Mucosa of rectum (tissue), 2 donors: ENCODE results near the gene CDH22.

ENCODE experiments used
- H3K27ac ChIP-seq, 2 donors: one replicate each; pipeline ENCODE4 v1.7.0; 2013; ENCODE audit warnings: inconsistent platforms in 2 of 2, low read depth in 2 of 2, low read length in 2 of 2
- H3K27me3 ChIP-seq, 2 donors: one replicate each; pipeline ENCODE4 v1.7.0; 2013; ENCODE audit warnings: low read length in 2 of 2; ENCODE audit not compliant: control insufficient read depth in 2 of 2, insufficient read depth in 2 of 2
- H3K36me3 ChIP-seq, 2 donors: one replicate each; pipeline ENCODE4 v1.7.0; 2013; ENCODE audit warnings: low read length in 2 of 2; ENCODE audit not compliant: control insufficient read depth in 2 of 2, insufficient read depth in 2 of 2
- H3K4me1 ChIP-seq, 2 donors: one replicate each; pipeline ENCODE4 v1.7.0; 2013; ENCODE audit warnings: low read length in 2 of 2, mild to moderate bottlenecking in 1 of 2; ENCODE audit not compliant: control insufficient read depth in 2 of 2, insufficient read depth in 2 of 2
- H3K4me3 ChIP-seq, 2 donors: one replicate each; pipeline ENCODE4 v1.7.0; 2013; ENCODE audit warnings: low read length in 2 of 2
- H3K9ac ChIP-seq, 2 donors: one replicate each; pipeline ENCODE4 v1.7.0; 2013; ENCODE audit warnings: low read length in 2 of 2, low read depth in 1 of 2, mild to moderate bottlenecking in 1 of 2
- H3K9me3 ChIP-seq, 2 donors: one replicate each; pipeline ENCODE4 v1.7.0; 2013; ENCODE audit warnings: low read length in 2 of 2; ENCODE audit not compliant: control insufficient read depth in 2 of 2
- donor health status: healthy.
- donor health status: Normal muscosa, but diverticular disease.

Gene CDH22

DNA sequence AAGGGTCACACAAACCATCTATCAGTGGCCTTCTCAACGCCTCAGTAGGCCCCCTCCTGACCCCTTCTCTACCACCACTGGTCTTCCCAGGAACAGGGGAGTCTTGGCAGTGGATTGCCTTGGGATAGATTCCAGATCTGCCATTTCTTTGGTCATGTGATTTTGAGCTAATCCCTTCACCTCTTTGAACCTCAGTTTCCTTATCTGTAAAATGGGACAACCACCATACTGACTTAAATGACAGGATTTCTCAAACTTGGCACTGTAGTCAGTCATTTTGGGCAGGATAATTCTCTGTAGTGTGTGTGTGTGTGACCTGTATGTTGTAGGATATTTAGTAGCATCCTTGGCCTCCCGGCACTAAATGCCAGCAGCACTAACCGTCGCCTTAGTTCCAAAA is 89.1 kb downstream of the CDH22 start:
- H3K4me3 ChIP-seq, result no peak overlapping the region
- no peak overlapping the region for H3K27ac ChIP-seq
- no peaks in the 10 kb centered on the region for H3K4me1 ChIP-seq
- peaks cover 0 to 7% of the 10 kb centered on the region in 2 donors for H3K27me3 ChIP-seq
- no peaks in the 10 kb centered on the region for H3K9me3 ChIP-seq
- no peak overlapping the region for H3K9ac ChIP-seq
- H3K36me3 ChIP-seq, result no peaks in the 10 kb centered on the region

DNA sequence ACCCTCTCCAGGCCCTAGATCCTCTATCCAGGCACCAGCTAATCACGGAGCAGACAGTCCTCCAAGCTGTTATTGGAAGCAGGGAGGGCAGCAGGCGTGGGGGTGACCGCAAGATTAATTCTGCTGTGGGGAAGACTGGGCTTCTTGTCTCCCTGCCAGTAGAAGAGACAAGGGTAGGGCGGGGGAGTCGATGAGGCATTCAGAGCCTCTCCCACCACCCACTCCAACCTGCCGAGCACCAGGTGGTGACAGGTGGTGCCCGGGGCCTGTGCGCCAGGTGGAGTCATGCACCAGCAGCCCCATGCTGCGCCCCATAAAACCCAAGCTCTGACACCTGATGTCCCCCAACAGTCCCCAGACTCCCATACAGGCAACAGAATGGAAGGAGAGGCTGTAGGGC is 89.6 kb downstream of the CDH22 start:
- Histone ChIP-seq H3K9me3 (no peaks in the 10 kb centered on the region), H3K4me1 (no peaks in the 10 kb centered on the region), H3K9ac (no peak overlapping the region), H3K4me3 (no peak overlapping the region), H3K27ac (no peak overlapping the region), H3K36me3 (no peaks in the 10 kb centered on the region), H3K27me3 (peaks cover 0 to 7% of the 10 kb centered on the region in 2 donors)

DNA sequence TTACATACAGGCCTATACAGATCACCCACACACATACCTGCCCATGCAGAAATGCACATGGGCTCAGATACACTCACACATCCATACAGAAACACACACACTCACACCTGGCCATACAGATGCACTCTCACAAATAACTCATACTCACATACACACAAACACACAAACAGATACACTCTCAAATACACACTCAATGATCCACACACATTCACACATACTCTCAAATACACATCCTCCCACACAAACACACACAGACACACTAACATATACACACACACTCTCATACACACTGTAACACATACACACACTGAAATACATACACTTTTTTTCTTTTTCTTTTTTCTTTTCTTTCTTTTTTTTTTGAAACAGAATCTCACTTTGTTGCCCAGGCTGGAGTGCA is 90.7 kb downstream of the CDH22 start:
- H3K9ac ChIP-seq, result no peak overlapping the region
- H3K27ac ChIP-seq, result no peak overlapping the region
- no peak overlapping the region for H3K4me3 ChIP-seq
- H3K9me3 ChIP-seq, result no peaks in the 10 kb centered on the region
- H3K27me3 ChIP-seq, result peaks cover 0 to 13% of the 10 kb centered on the region in 2 donors
- no peaks in the 10 kb centered on the region for H3K36me3 ChIP-seq
- no peaks in the 10 kb centered on the region for H3K4me1 ChIP-seq

DNA sequence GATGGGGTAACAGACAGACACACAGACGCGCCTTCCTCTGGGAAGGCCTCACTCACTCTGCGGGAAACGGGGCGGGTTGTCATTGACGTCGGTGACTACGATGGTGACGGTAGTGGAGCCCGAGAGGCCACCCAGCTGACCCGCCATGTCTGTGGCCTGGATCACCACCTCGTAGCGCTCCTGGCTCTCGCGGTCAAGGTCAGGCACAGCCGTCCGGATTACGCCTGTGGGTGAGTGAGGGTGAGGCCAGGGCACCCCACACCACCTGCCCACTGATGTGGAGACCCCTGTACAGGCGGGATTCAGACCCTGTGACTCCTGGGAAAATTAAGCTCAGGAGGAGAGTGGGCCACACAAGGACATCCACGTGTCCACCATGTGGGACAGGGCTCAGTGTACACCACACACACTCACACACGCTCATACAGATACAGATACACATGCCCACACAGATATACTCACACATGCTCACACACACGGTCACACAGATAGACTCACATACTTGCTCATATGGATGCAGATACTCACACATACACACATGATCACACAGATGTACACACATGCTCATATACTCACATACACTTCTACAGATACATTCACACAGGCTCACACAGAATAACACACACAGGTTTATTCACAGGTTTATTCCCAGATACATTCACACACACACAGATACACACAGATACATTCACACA is 91.4 kb downstream of the CDH22 start:
- H3K9ac ChIP-seq, result no peak overlapping the region

DNA sequence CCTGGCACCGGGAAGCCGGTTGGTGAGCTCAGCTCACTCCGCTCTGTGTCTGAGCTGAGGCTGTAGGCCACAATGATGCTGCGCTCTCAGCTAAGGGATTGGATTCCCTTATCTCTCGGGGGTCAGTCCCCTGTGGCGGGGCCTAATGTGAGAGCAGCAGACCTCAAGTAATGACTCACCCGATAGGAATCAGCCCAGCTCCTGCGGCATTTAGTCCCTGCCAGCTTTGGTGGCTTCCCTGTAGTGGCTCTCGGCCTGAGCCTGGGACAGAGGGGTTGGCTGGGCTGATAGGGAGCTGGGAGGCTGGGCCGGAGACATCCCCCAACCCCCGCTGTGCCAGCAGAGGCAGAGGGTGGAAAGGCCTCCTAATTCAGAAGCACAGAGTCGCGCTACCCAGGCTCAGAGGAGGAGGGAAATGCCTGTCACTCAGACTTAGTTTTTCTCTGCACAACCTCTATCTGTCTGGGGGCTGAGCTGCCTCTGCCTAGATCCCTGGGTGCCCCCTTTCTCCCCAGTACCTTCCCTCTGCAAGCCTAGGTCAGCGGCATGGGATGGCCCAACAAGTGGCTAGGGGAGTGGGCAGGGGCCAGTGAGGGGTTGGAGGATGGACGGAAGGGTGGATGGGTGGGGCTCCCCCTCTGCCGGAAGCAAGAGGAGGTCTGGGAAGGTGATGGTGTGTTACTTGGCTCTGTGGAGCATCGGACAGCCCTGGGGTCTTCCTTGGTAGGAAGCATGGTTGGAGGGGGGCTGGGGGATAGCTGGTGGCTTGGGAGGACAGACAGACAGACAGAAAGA is 92.2 kb downstream of the CDH22 start:
- Histone ChIP-seq H3K36me3 (no peaks in the 10 kb centered on the region), H3K4me3 (no peak overlapping the region), H3K4me1 (no peaks in the 10 kb centered on the region), H3K27ac (no peak overlapping the region), H3K9me3 (no peaks in the 10 kb centered on the region), H3K27me3 (peaks cover 0 to 13% of the 10 kb centered on the region in 2 donors), H3K9ac (no peak overlapping the region)

More for the DNA sequence above, 91.4 kb downstream of the CDH22 start:
- no peaks in the 10 kb centered on the region for H3K4me1 ChIP-seq
- H3K27ac ChIP-seq, result no peak overlapping the region
- H3K4me3 ChIP-seq, result no peak overlapping the region
- H3K36me3 ChIP-seq, result no peaks in the 10 kb centered on the region
- peaks cover 0 to 13% of the 10 kb centered on the region in 2 donors for H3K27me3 ChIP-seq
- no peaks in the 10 kb centered on the region for H3K9me3 ChIP-seq

DNA sequence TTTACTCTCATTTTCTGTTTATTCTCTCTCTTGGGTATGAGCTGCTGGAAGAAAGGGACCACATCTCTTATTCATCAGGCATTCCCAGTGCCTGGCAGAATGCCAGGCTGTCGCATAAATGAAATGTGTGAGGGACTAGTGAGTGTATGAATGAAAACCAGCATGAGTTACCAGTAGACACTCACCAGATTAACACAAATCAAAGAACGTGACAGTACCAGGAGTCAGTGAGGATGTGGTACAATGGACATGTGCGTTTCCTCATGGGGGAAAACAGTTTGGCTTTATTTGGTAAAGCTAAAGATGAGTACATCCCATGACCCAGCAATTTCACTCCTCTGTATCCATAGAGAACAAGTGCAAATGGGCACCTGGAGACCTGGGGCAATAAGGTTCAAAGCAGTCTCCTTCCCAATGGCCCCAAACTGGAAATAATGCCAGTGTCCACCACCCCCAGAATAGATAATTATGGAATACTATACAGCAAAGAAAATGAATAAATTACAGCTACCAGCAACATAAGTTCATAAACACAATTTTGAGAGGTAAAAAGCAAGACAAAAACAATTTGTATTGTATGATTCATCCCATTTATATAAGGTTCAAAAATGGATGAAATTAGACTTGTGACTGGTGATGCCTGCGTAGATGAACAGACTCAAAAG is 93.3 kb downstream of the CDH22 start:
- H3K4me3 ChIP-seq, result no peak overlapping the region
- no peak overlapping the region for H3K9ac ChIP-seq
- H3K36me3 ChIP-seq, result no peaks in the 10 kb centered on the region
- no peaks in the 10 kb centered on the region for H3K4me1 ChIP-seq
- H3K27ac ChIP-seq, result no peak overlapping the region
- peaks cover 2 to 13% of the 10 kb centered on the region in 2 donors for H3K27me3 ChIP-seq
- no peaks in the 10 kb centered on the region for H3K9me3 ChIP-seq

DNA sequence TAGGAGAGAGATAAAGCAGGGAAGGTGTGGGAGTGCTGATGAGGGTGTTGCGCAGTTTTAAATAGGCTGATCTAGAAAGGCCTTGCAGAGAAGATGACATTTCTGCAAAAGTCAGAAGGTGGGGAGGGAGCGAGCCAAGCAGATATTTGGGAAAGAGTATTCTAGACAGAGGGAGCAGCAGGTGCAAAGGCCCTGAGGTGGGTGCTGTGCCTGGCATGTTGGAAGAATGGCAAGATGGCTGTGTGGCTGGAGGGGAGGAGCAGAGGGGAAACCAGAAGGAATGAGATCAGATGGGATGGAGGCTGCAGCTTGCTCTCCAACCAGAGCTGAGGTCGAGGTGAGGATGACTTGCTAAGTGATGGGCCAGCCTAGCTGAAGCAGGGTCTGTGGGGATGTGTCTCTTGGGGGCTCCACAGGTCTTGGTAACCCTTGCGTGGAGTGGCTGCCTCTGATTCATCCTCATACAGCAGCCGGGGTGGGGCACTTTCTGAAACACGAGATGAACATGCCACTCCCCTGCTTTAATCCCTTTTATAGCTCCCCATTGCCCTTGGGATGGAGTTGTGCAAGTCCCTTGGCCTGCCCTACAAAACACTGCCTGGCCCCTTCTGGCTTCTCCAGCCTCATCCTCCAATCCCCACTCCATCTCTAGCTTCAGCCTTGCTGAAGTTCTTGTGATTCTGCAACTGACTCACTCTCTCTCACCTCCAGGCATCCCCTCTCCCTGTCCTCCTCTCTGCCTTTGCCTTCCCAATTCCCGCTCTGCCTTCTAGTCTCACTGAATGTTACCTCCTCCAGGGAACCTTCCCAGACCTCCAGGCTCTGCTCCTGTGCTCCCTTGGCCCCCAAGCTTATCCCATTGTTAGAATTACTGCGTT is 94.1 kb downstream of the CDH22 start:
- no peak overlapping the region for H3K4me3 ChIP-seq
- no peak overlapping the region for H3K9ac ChIP-seq
- H3K27me3 ChIP-seq, result peaks cover 2 to 13% of the 10 kb centered on the region in 2 donors
- no peaks in the 10 kb centered on the region for H3K4me1 ChIP-seq
- no peaks in the 10 kb centered on the region for H3K9me3 ChIP-seq
- H3K27ac ChIP-seq, result no peak overlapping the region
- no peaks in the 10 kb centered on the region for H3K36me3 ChIP-seq

DNA sequence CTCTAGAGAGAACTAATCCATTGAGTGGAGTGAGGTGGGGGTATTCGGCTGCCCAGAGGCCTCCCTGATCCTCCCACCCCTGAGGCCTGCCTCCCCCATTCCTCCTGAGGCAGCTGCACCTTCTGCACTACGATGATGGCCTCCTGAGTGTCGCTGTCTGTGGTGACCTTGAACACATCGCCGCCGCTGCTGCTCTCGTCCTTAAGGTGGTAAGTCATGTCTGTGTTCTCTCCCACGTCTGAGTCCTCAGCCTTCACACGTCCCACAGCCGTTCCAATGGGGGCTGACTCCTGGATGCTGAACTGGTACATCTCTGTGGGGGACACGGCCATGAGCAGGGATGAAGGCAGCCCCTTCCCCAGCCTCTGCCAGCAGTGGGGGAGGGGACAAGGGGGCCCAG is 95.4 kb downstream of the CDH22 start:
- H3K9ac ChIP-seq, result no peak overlapping the region
- peaks cover 2 to 10% of the 10 kb centered on the region in 2 donors for H3K27me3 ChIP-seq
- H3K4me3 ChIP-seq, result no peak overlapping the region

DNA sequence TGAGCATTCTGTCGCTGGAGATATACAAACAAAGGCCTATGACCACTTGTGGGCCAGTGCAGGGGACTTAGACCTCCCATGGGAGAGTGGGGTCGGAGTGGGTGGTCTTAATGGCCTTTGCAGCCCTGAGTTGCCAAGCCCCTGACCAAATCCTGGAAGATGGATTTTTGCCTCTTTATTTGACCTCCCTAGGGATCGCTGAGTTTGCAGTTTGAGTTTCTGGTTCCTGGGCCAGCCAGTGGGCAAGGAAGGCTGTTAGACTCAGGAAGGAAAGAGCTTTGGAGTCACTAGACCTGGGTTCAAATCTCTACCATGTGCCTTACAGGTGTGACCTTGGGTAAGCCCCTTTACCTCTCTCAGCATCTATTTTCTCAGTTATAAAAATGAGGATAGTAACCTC is 96.0 kb downstream of the CDH22 start:
- Histone ChIP-seq H3K9me3 (no peaks in the 10 kb centered on the region), H3K27ac (no peak overlapping the region), H3K9ac (no peak overlapping the region), H3K4me1 (no peaks in the 10 kb centered on the region), H3K36me3 (no peaks in the 10 kb centered on the region), H3K4me3 (no peak overlapping the region), H3K27me3 (peaks cover 2 to 10% of the 10 kb centered on the region in 2 donors)

More for the DNA sequence above, 95.4 kb downstream of the CDH22 start:
- no peaks in the 10 kb centered on the region for H3K4me1 ChIP-seq
- no peak overlapping the region for H3K27ac ChIP-seq
- H3K9me3 ChIP-seq, result no peaks in the 10 kb centered on the region
- H3K36me3 ChIP-seq, result no peaks in the 10 kb centered on the region
